ENCODE measurements around the gene SEC14L6. TPM values are rescaled to one million over a fixed set of nuclear protein-coding genes. Genes with fewer than 3 reads are reported as not detected.

SEC14L6 gene
- total RNA-seq, 2 experiments from 2014 or later, result not detected

GRCh38 chr22:30539368-30539767, 7.2 kb downstream of the SEC14L6 start:
- intact Hi-C loops (cut with DNase I, micrococcal nuclease), result loop anchor here in 1 of 2 experiments (5.0 kb wide), 1 partner anchor 872 kb away; no protein-coding TSS in a partner anchor
- no peaks in the 10 kb centered on the region for H3K4me1 Mint-ChIP-seq (ENCODE audit: low read depth)
- H3K27me3 Mint-ChIP-seq, result peaks cover 44% of the 10 kb centered on the region
- CTCF ChIA-PET, result no interaction called here
- Histone ChIP-seq H3K36me3 (ENCODE audit: insufficient read depth, low read length) (no peaks in the 10 kb centered on the region), H3K4me3 (ENCODE audit: low read length) (no peak overlapping the region), H3K9me3 (ENCODE audit: control insufficient read depth in 1 of 2, insufficient read depth in 1 of 2, low read length in 2 of 2) (no peaks in the 10 kb centered on the region), H3K27ac (ENCODE audit: low read depth in 1 of 2, low read length in 2 of 2) (no peak overlapping the region), H3K4me1 (ENCODE audit: insufficient read depth, low read length) (peaks cover 7% of the 10 kb centered on the region), H3K27me3 (ENCODE audit: control insufficient read depth in 1 of 2, insufficient read depth in 2 of 2, low read length in 2 of 2) (peaks cover 20 to 34% of the 10 kb centered on the region in 2 experiments)
- H3K36me3 Mint-ChIP-seq (ENCODE audit: low read depth), result no peaks in the 10 kb centered on the region
- ATAC-seq (ENCODE audit: poor library complexity) (no peak), DNase-seq (no peak)
- H3K9me3 Mint-ChIP-seq, result no peaks in the 10 kb centered on the region
- H3K4me3 Mint-ChIP-seq, result no peak overlapping the region
- POLR2A ChIA-PET, result no interaction called here
- no peak for TF ChIP-seq CTCF (IDR thresholded peaks at IDR 0.05)
- H3K27ac Mint-ChIP-seq, result no peak overlapping the region

- no peak for TF ChIP-seq CTCF (IDR thresholded peaks at IDR 0.05)
- Histone ChIP-seq H3K36me3 (ENCODE audit: insufficient read depth, low read length) (no peaks in the 10 kb centered on the region), H3K27me3 (ENCODE audit: control insufficient read depth in 1 of 2, insufficient read depth in 2 of 2, low read length in 2 of 2) (peaks cover 18 to 26% of the 10 kb centered on the region in 2 experiments), H3K4me1 (ENCODE audit: insufficient read depth, low read length) (peaks cover 7% of the 10 kb centered on the region), H3K27ac (ENCODE audit: low read depth in 1 of 2, low read length in 2 of 2) (no peak overlapping the region), H3K4me3 (ENCODE audit: low read length) (no peak overlapping the region), H3K9me3 (ENCODE audit: control insufficient read depth in 1 of 2, insufficient read depth in 1 of 2, low read length in 2 of 2) (no peaks in the 10 kb centered on the region)
- intact Hi-C loops (cut with DNase I, micrococcal nuclease), result loop anchor here in 1 of 2 experiments (5.0 kb wide), 1 partner anchor 871 kb away; no protein-coding TSS in a partner anchor
- Mint-ChIP-seq H3K9me3 (no peaks in the 10 kb centered on the region), H3K4me1 (ENCODE audit: low read depth) (no peaks in the 10 kb centered on the region), H3K27me3 (peaks cover 37% of the 10 kb centered on the region), H3K27ac (no peak overlapping the region), H3K4me3 (no peak overlapping the region), H3K36me3 (ENCODE audit: low read depth) (no peaks in the 10 kb centered on the region)
- DNase-seq (no peak), ATAC-seq (ENCODE audit: poor library complexity) (no peak)
- CTCF ChIA-PET, result no interaction called here
- POLR2A ChIA-PET, result no interaction called here
These were observed 8.3 kb downstream of the SEC14L6 start for GRCh38 chr22:30538280-30538679.

DNA sequence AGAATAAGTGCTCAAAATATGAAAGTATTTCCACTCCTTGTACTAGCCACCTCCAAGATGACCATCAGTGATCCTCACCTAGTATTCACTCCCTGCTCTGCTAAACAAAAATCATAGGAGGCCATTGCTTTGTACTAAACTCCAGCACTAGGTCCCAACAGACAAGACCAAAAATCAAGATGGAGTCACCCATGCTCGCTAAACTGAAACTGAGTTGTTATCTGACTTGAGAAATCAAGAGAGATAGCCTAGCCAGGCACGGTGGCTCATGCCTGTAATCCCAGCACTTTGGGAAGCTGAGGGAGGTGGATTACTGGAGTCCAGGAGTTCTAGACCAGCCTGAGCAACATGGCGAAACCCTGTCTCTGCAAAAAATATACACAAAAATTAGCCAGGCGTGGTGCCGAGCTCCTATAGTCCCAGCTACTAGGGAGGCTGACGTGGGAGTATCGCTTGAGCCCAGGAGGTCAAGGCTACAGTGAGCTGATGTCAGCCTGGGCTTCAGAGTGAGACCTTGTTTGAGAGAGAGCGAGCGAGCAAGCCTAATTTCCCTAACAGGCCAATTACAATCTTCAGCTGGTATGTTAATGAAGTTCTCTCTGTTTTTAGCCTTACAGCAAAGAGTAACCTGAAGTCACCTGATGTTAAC, 9.3 kb downstream of the SEC14L6 start:
- Histone ChIP-seq H3K4me3 (ENCODE audit: low read length) (no peak overlapping the region), H3K27ac (ENCODE audit: low read depth in 1 of 2, low read length in 2 of 2) (no peak overlapping the region), H3K9me3 (ENCODE audit: control insufficient read depth in 1 of 2, insufficient read depth in 1 of 2, low read length in 2 of 2) (no peaks in the 10 kb centered on the region), H3K4me1 (ENCODE audit: insufficient read depth, low read length) (peaks cover 5% of the 10 kb centered on the region), H3K36me3 (ENCODE audit: insufficient read depth, low read length) (no peaks in the 10 kb centered on the region), H3K27me3 (ENCODE audit: control insufficient read depth in 1 of 2, insufficient read depth in 2 of 2, low read length in 2 of 2) (peaks cover 10 to 15% of the 10 kb centered on the region in 2 experiments)
- no peaks in the 10 kb centered on the region for H3K36me3 Mint-ChIP-seq (ENCODE audit: low read depth)
- no peak for ATAC-seq (ENCODE audit: poor library complexity)
- POLR2A ChIA-PET, result no interaction called here
- H3K9me3 Mint-ChIP-seq, result no peaks in the 10 kb centered on the region
- intact Hi-C loops (cut with DNase I, micrococcal nuclease), result loop anchor here in 1 of 2 experiments (5.0 kb wide), 1 partner anchor 870 kb away; no protein-coding TSS in a partner anchor
- H3K27ac Mint-ChIP-seq, result no peak overlapping the region
- DNase-seq, result no peak
- H3K4me1 Mint-ChIP-seq (ENCODE audit: low read depth), result no peaks in the 10 kb centered on the region
- CTCF ChIA-PET, result no interaction called here
- H3K27me3 Mint-ChIP-seq, result peaks cover 30% of the 10 kb centered on the region
- TF ChIP-seq CTCF (IDR thresholded peaks at IDR 0.05), result no peak
- H3K4me3 Mint-ChIP-seq, result no peak overlapping the region
